ENCODE measurements around the gene RETREG3. TPM values are rescaled to one million over a fixed set of nuclear protein-coding genes. Genes with fewer than 3 reads are reported as not detected.
"Not testable (repeated sequence)": the region's sequence is repeated elsewhere in the genome, so short reads cannot be mapped to it uniquely, and the experiment has no call there.

Gene RETREG3
- total RNA-seq, 4 donors from 2014 or later = 50.6 to 65.8 (median 54.4) TPM

GRCh38 chr17:42618442-42619150 lies 9.4 kb upstream of the RETREG3 start:
- H3K9me3 ChIP-seq = no peaks in the 10 kb centered on the region
- peak; percentile 53 for ATAC-seq
- H3K36me3 ChIP-seq = peaks cover 0 to 28% of the 10 kb centered on the region in 2 donors
- peak overlapping the region in 3 of 4 donors; percentile 24 to 54 (median 44) for H3K27ac ChIP-seq
- H3K27me3 ChIP-seq = no peaks in the 10 kb centered on the region
- H3K4me3 ChIP-seq = no peak overlapping the region
- peaks cover 0 to 16% (median 9%) of the 10 kb centered on the region in 3 donors for H3K4me1 ChIP-seq
- WGBS, 2 donors (ENCODE audit: low coverage in 1 of 2) = 35 to 45% methylated on average over 9 of the region's 9 CpGs
- TF ChIP-seq EP300 (IDR thresholded peaks at IDR 0.05) (no peak), CTCF (IDR thresholded peaks at IDR 0.05) (peak in 2 of 4 experiments; percentile 19 to 42), POLR2AphosphoS5 (IDR thresholded peaks at IDR 0.05) (no peak), POLR2A (IDR thresholded peaks at IDR 0.05) (no peak)

GRCh38 chr17:42617956-42618431 lies 8.8 kb upstream of the RETREG3 start:
- H3K4me1 ChIP-seq = peaks cover 0 to 16% (median 9%) of the 10 kb centered on the region in 3 donors
- TF ChIP-seq POLR2A (IDR thresholded peaks at IDR 0.05) (no peak), CTCF (IDR thresholded peaks at IDR 0.05) (no peak), POLR2AphosphoS5 (IDR thresholded peaks at IDR 0.05) (no peak), EP300 (IDR thresholded peaks at IDR 0.05) (no peak)
- H3K36me3 ChIP-seq = peaks cover 0 to 34% of the 10 kb centered on the region in 2 donors
- ATAC-seq = no peak
- H3K27me3 ChIP-seq = no peaks in the 10 kb centered on the region
- WGBS, 2 donors (ENCODE audit: low coverage in 1 of 2) = 41% methylated on average over 4 of the region's 4 CpGs; no CpG with 5 or more reads in 1 of the 2 donors
- peak overlapping the region in 3 of 4 donors; percentile 24 to 54 (median 44) for H3K27ac ChIP-seq
- no peaks in the 10 kb centered on the region for H3K9me3 ChIP-seq
- no peak overlapping the region for H3K4me3 ChIP-seq

- Histone ChIP-seq H3K36me3 (peaks cover 0 to 51% of the 10 kb centered on the region in 2 donors), H3K4me1 (peaks cover 0 to 24% (median 9%) of the 10 kb centered on the region in 3 donors), H3K9me3 (no peaks in the 10 kb centered on the region), H3K27me3 (no peaks in the 10 kb centered on the region), H3K4me3 (no peak overlapping the region), H3K27ac (no peak overlapping the region)
- TF ChIP-seq POLR2AphosphoS5 (IDR thresholded peaks at IDR 0.05) = no peak
- TF ChIP-seq POLR2A (IDR thresholded peaks at IDR 0.05) = no peak
- TF ChIP-seq EP300 (IDR thresholded peaks at IDR 0.05) = no peak
- TF ChIP-seq CTCF (IDR thresholded peaks at IDR 0.05) = no peak
- no peak for ATAC-seq
- 79 to 80% methylated on average over 2 to 3 of the region's 17 CpGs for whole genome bisulfite sequencing, 2 donors (ENCODE audit: low coverage in 1 of 2)
Observed at GRCh38 chr17:42613699-42614295, 4.6 kb upstream of the RETREG3 start.

- no peak for ATAC-seq
- 85 to 86% methylated on average over 2 to 4 of the region's 4 CpGs for WGBS, 2 donors (ENCODE audit: low coverage in 1 of 2)
- Histone ChIP-seq H3K4me3 (no peak overlapping the region), H3K4me1 (peaks cover 2 to 26% (median 6%) of the 10 kb centered on the region in 3 donors), H3K27ac (no peak overlapping the region), H3K9me3 (no peaks in the 10 kb centered on the region), H3K27me3 (no peaks in the 10 kb centered on the region), H3K36me3 (peaks cover 0 to 51% of the 10 kb centered on the region in 2 donors)
- no peak for TF ChIP-seq EP300 (IDR thresholded peaks at IDR 0.05)
- no peak for TF ChIP-seq POLR2A (IDR thresholded peaks at IDR 0.05)
- no peak for TF ChIP-seq POLR2AphosphoS5 (IDR thresholded peaks at IDR 0.05)
- no peak for TF ChIP-seq CTCF (IDR thresholded peaks at IDR 0.05)
Observed at GRCh38 chr17:42612013-42612412, 2.8 kb upstream of the RETREG3 start.

GRCh38 chr17:42609814-42610801 lies 934 bp upstream of the RETREG3 start:
- WGBS, 2 donors (ENCODE audit: low coverage in 1 of 2) = 21 to 53% methylated on average over 5 to 7 of the region's 42 CpGs
- Histone ChIP-seq H3K4me1 (peaks cover 6 to 45% (median 16%) of the 10 kb centered on the region in 3 donors), H3K27ac (peak overlapping the region; percentile 54 to 95 (median 94)), H3K4me3 (peak overlapping the region; percentile 38 to 79), H3K36me3 (peaks cover 0 to 39% of the 10 kb centered on the region in 2 donors)
- not testable (repeated sequence) for H3K27me3 ChIP-seq, H3K9me3 ChIP-seq
- ATAC-seq = peak; percentile 50
